H9 (cell line): ENCODE data around the gene MBOAT2. TPM values are rescaled to one million over a fixed set of nuclear protein-coding genes. Genes with fewer than 3 reads are reported as not detected.

Experiments used
- DNase-seq: peaks from one replicate; pipeline ENCODE4 v3.0.0-alpha.2; 2017
- H2AFZ ChIP-seq: one replicate; pipeline ENCODE4 v1.6.1; 2013; ENCODE audit warnings: mild to moderate bottlenecking, low read length, control low read depth, moderate library complexity
- H2AK5ac ChIP-seq: 2 replicates; pipeline ENCODE4 v1.6.1; 2013; ENCODE audit warnings: low read length, control low read depth, mixed read lengths; ENCODE audit not compliant: insufficient read length
- H2BK120ac ChIP-seq: one replicate; pipeline ENCODE4 v1.6.1; 2013; ENCODE audit warnings: low read depth, mild to moderate bottlenecking, low read length, control low read depth, inconsistent platforms; ENCODE audit not compliant: poor library complexity, severe bottlenecking
- H2BK12ac ChIP-seq: 2 replicates; pipeline ENCODE4 v1.6.1; 2013; ENCODE audit warnings: low read length, control low read depth, mixed read lengths, low read depth; ENCODE audit not compliant: insufficient read length
- H2BK15ac ChIP-seq: 2 replicates; pipeline ENCODE4 v1.6.1; 2013; ENCODE audit warnings: low read depth, low read length, control low read depth
- H2BK20ac ChIP-seq: one replicate; pipeline ENCODE4 v1.6.1; 2013; ENCODE audit warnings: low read depth, mild to moderate bottlenecking, low read length, control low read depth, inconsistent platforms; ENCODE audit not compliant: poor library complexity, severe bottlenecking
- H2BK5ac ChIP-seq: 2 replicates; pipeline ENCODE4 v1.6.1; 2013; ENCODE audit warnings: low read length, control low read depth, mixed read lengths; ENCODE audit not compliant: insufficient read length
- H3K14ac ChIP-seq: 2 replicates; pipeline ENCODE4 v1.6.1; 2013; ENCODE audit warnings: low read length, control low read depth; ENCODE audit not compliant: insufficient read depth
- H3K18ac ChIP-seq: 2 replicates; pipeline ENCODE4 v1.6.1; 2013; ENCODE audit warnings: low read depth, mild to moderate bottlenecking, mixed read lengths, low read length, control low read depth; ENCODE audit not compliant: insufficient read length
- H3K23ac ChIP-seq: 2 replicates; pipeline ENCODE4 v1.6.1; 2013; ENCODE audit warnings: low read length, control low read depth, mixed read lengths, low read depth; ENCODE audit not compliant: insufficient read length
- H3K23me2 ChIP-seq: 2 replicates; pipeline ENCODE4 v1.6.1; 2013; ENCODE audit warnings: low read depth, mild to moderate bottlenecking, mixed read lengths, low read length, control low read depth; ENCODE audit not compliant: insufficient read length, poor library complexity, severe bottlenecking
- H3K27ac ChIP-seq: 2 replicates; pipeline ENCODE4 v1.5.1; 2013; ENCODE audit warnings: low read length, control low read depth, mixed read lengths, low read depth; ENCODE audit not compliant: insufficient read length
- H3K27me3 ChIP-seq: 2 replicates; pipeline ENCODE4 v1.6.1; 2013; ENCODE audit warnings: low read length, control low read depth, inconsistent platforms; ENCODE audit not compliant: insufficient read depth
- H3K4ac ChIP-seq: 2 replicates; pipeline ENCODE4 v1.6.1; 2013; ENCODE audit warnings: low read depth, mild to moderate bottlenecking, control low read depth, inconsistent platforms, low read length, moderate library complexity
- H3K4me1 ChIP-seq: 2 replicates; pipeline ENCODE4 v1.6.1; 2013; ENCODE audit warnings: low read length, control low read depth, inconsistent platforms; ENCODE audit not compliant: insufficient read depth
- H3K4me2 ChIP-seq: 2 replicates; pipeline ENCODE4 v1.6.1; 2013; ENCODE audit warnings: low read length, control low read depth, mixed read lengths; ENCODE audit not compliant: insufficient read length, insufficient read depth
- H3K56ac ChIP-seq: 2 replicates; pipeline ENCODE4 v1.6.1; 2013; ENCODE audit warnings: low read depth, mild to moderate bottlenecking, mixed read lengths, low read length, control low read depth; ENCODE audit not compliant: insufficient read length
- H3K79me1 ChIP-seq: 2 replicates; pipeline ENCODE4 v1.6.1; 2013; ENCODE audit warnings: low read depth, mild to moderate bottlenecking, moderate library complexity, low read length, control low read depth, inconsistent platforms; ENCODE audit not compliant: insufficient read depth, poor library complexity, severe bottlenecking
- H3K79me2 ChIP-seq: 2 replicates; pipeline ENCODE4 v1.6.1; 2013; ENCODE audit warnings: low read length, control low read depth, inconsistent platforms; ENCODE audit not compliant: insufficient read depth
- H3K9ac ChIP-seq: 2 replicates; pipeline ENCODE4 v1.6.1; 2013; ENCODE audit warnings: low read length, control low read depth, mixed read lengths; ENCODE audit not compliant: insufficient read length; ENCODE audit errors: extremely low read depth
- H3K9me3 ChIP-seq: one replicate; pipeline ENCODE4 v1.6.1; 2013; ENCODE audit warnings: low read depth, low read length, inconsistent platforms; ENCODE audit not compliant: control insufficient read depth
- H3T11ph ChIP-seq: one replicate; pipeline ENCODE4 v1.6.1; 2013; ENCODE audit warnings: mild to moderate bottlenecking, low read length, control low read depth, inconsistent platforms
- H4K20me1 ChIP-seq: one replicate; pipeline ENCODE4 v1.6.1; 2013; ENCODE audit not compliant: control insufficient read depth, insufficient read length, insufficient read depth
- H4K5ac ChIP-seq: 2 replicates; pipeline ENCODE4 v1.6.1; 2013; ENCODE audit warnings: low read depth, mild to moderate bottlenecking, mixed read lengths, low read length, control low read depth; ENCODE audit not compliant: insufficient read length
- H4K8ac ChIP-seq: replicated peaks from 2 replicates; pipeline ENCODE4 v1.6.1; 2013; ENCODE audit warnings: low read length, control low read depth, mixed read lengths, low read depth; ENCODE audit not compliant: insufficient read length
- H4K91ac ChIP-seq: 2 replicates; pipeline ENCODE4 v1.6.1; 2013; ENCODE audit warnings: low read depth, mild to moderate bottlenecking, moderate library complexity, mixed read lengths, low read length, control low read depth; ENCODE audit not compliant: insufficient read length
- H3K27ac Mint-ChIP-seq, 3 experiments: 2 replicates in 2 of 3; 3 replicates in 1 of 3; pipeline ENCODE4 v1.8.0; 2020 to 2021; ENCODE audit warnings: mixed read lengths in 3 of 3, mild to moderate bottlenecking in 1 of 3, moderate library complexity in 1 of 3
- H3K27me3 Mint-ChIP-seq: 2 replicates; pipeline ENCODE4 v1.8.0; 2021; ENCODE audit warnings: low read depth, mild to moderate bottlenecking, moderate library complexity, mixed read lengths
- H3K36me3 Mint-ChIP-seq, 3 experiments: 2 replicates in 2 of 3; 3 replicates in 1 of 3; pipeline ENCODE4 v1.8.0; 2020 to 2021; ENCODE audit warnings: low read depth in 3 of 3, mixed read lengths in 3 of 3; ENCODE audit not compliant: insufficient read depth in 1 of 3
- H3K4me1 Mint-ChIP-seq, 2 experiments: 2 replicates each; pipeline ENCODE4 v1.8.0; 2020; ENCODE audit warnings: mixed read lengths in 2 of 2
- H3K4me3 Mint-ChIP-seq, 2 experiments: 2 replicates in 1 of 2; 3 replicates in 1 of 2; pipeline ENCODE4 v1.8.0; 2020 to 2021; ENCODE audit warnings: mild to moderate bottlenecking in 2 of 2, mixed read lengths in 2 of 2, moderate library complexity in 1 of 2
- H3K9me3 Mint-ChIP-seq, 2 experiments: 2 replicates in 1 of 2; 3 replicates in 1 of 2; pipeline ENCODE4 v1.8.0; 2020; ENCODE audit warnings: mild to moderate bottlenecking in 2 of 2, mixed read lengths in 2 of 2, moderate library complexity in 1 of 2
- CTCF ChIP-seq: fragments of 200-600 bp; sonication (generic); conservative IDR thresholded peaks from 3 replicates; pipeline ENCODE4 v1.8.0; 2021; ENCODE audit warnings: antibody characterized with exemption, mild to moderate bottlenecking
- WGBS: extraction: QIAGEN DNeasy Blood & Tissue Kit; methylation state at CpG from one replicate; pipeline ENCODE4 v1.1.7; 2013; ENCODE audit warnings: missing lambda C conversion rate, low lambda C conversion rate, mixed read lengths; ENCODE audit not compliant: insufficient read length; ENCODE audit errors: extremely low coverage; 5-methylcytosine and 5-hydroxymethylcytosine counted together
- total RNA-seq: library from RNA; stranded (reverse); gene quantifications from 2 replicates; pipeline ENCODE4 v1.2.1, GENCODE V29; 2021

The MBOAT2 gene
- total RNA-seq, 1 experiment from 2014 or later = 20.2 TPM

GRCh38 chr2:8966123-8966908 lies 37.2 kb downstream of the MBOAT2 start:
- no peaks in the 10 kb centered on the region for H3K4me1 ChIP-seq

More at GRCh38 chr2:8966123-8966908, 37.2 kb downstream of the MBOAT2 start:
- H2BK5ac ChIP-seq = no peak overlapping the region
- H2AFZ ChIP-seq = no peak overlapping the region
- no peak overlapping the region for H3K14ac ChIP-seq
- H3K9ac ChIP-seq = no peak overlapping the region
- no peak overlapping the region for H3K56ac ChIP-seq
- H4K91ac ChIP-seq = no peak overlapping the region
- H3K27ac ChIP-seq = no peak overlapping the region
- H3K79me2 ChIP-seq = peaks cover 4% of the 10 kb centered on the region; the same call in 1 of the 2 replicates
- no peak overlapping the region for H3K4me2 ChIP-seq
- DNase-seq = no peak
- H3K27me3 ChIP-seq = no peaks in the 10 kb centered on the region
- no peak overlapping the region for H3K18ac ChIP-seq
- H3K4ac ChIP-seq = no peak overlapping the region
- H2BK20ac ChIP-seq = no peak overlapping the region
- no peak for TF ChIP-seq CTCF
- no peaks in the 10 kb centered on the region for H3K4me1 Mint-ChIP-seq
- no peak overlapping the region for H2BK120ac ChIP-seq
- H3K36me3 Mint-ChIP-seq = peaks cover 0 to 2% (median 0%) of the 10 kb centered on the region in 3 experiments; a peak in 2 of 7 replicates
- no peak overlapping the region for H2BK12ac ChIP-seq
- WGBS = no CpG with 5 or more reads among the region's 9 CpGs
- H3K27ac Mint-ChIP-seq = no peak overlapping the region
- no peaks in the 10 kb centered on the region for H3K23me2 ChIP-seq
- H3T11ph ChIP-seq = no peak overlapping the region
- no peaks in the 10 kb centered on the region for H3K79me1 ChIP-seq
- H3K9me3 ChIP-seq = no peaks in the 10 kb centered on the region
- H3K27me3 Mint-ChIP-seq = no peaks in the 10 kb centered on the region
- no peak overlapping the region for H4K8ac ChIP-seq
- H3K23ac ChIP-seq = no peak overlapping the region
- H2BK15ac ChIP-seq = no peak overlapping the region
- no peaks in the 10 kb centered on the region for H4K20me1 ChIP-seq
- H4K5ac ChIP-seq = no peak overlapping the region
- H2AK5ac ChIP-seq = no peak overlapping the region
- H3K9me3 Mint-ChIP-seq = peaks cover 5% of the 10 kb centered on the region in 2 experiments; a peak in 4 of 5 replicates
- no peak overlapping the region for H3K4me3 Mint-ChIP-seq
